ENCODE results near the gene CALD1.

CALD1 gene

GRCh38 chr7:134873253-134873652 is 93.8 kb downstream of the CALD1 start:
- Histone ChIP-seq H3K27ac (ENCODE audit: extremely low read depth, low read depth, low read length) (no peak overlapping the region), H3K4me1 (ENCODE audit: control insufficient read depth, insufficient read depth, low read length) (no peaks in the 10 kb centered on the region), H3K4me3 (ENCODE audit: low read depth, low read length) (no peak overlapping the region), H3K9me3 (ENCODE audit: control insufficient read depth, insufficient read depth, low read depth, low read length) (no peaks in the 10 kb centered on the region), H3K36me3 (ENCODE audit: control insufficient read depth in 2 of 2, insufficient read depth in 1 of 2, low read length in 2 of 2) (no peaks in the 10 kb centered on the region)
- TF ChIP-seq KLF16 (tag by site-specific recombination; IDR thresholded peaks at IDR 0.05) (no peak), ZNF248 (tag by site-specific recombination; IDR thresholded peaks at IDR 0.05) (no peak), GLI2 (tag by site-specific recombination; IDR thresholded peaks at IDR 0.05; ENCODE audit: borderline replicate concordance, low read depth) (no peak), ZNF654 (tag by site-specific recombination; IDR thresholded peaks at IDR 0.05; ENCODE audit: low read depth) (no peak), KLF8 (tag by site-specific recombination; IDR thresholded peaks at IDR 0.05) (no peak), IKZF3 (tag by site-specific recombination; IDR thresholded peaks at IDR 0.05) (no peak), ZNF837 (tag by site-specific recombination; IDR thresholded peaks at IDR 0.05) (no peak), ZNF2 (tag by site-specific recombination; IDR thresholded peaks at IDR 0.05) (no peak), ZNF510 (tag by site-specific recombination; IDR thresholded peaks at IDR 0.05; ENCODE audit: insufficient replicate concordance) (no peak), TRIM28 (IDR thresholded peaks at IDR 0.05; ENCODE audit: borderline replicate concordance, low read length) (no peak), ZNF354C (tag by site-specific recombination; IDR thresholded peaks at IDR 0.05; ENCODE audit: borderline replicate concordance, low read depth) (no peak), ZBTB17 (tag by site-specific recombination; IDR thresholded peaks at IDR 0.05) (no peak), KLF1 (tag by site-specific recombination; IDR thresholded peaks at IDR 0.05) (no peak), ZNF404 (tag by site-specific recombination; IDR thresholded peaks at IDR 0.05) (no peak), MYNN (tag by site-specific recombination; IDR thresholded peaks at IDR 0.05; ENCODE audit: borderline replicate concordance) (no peak)
- TF ChIP-seq, protein P1, sequence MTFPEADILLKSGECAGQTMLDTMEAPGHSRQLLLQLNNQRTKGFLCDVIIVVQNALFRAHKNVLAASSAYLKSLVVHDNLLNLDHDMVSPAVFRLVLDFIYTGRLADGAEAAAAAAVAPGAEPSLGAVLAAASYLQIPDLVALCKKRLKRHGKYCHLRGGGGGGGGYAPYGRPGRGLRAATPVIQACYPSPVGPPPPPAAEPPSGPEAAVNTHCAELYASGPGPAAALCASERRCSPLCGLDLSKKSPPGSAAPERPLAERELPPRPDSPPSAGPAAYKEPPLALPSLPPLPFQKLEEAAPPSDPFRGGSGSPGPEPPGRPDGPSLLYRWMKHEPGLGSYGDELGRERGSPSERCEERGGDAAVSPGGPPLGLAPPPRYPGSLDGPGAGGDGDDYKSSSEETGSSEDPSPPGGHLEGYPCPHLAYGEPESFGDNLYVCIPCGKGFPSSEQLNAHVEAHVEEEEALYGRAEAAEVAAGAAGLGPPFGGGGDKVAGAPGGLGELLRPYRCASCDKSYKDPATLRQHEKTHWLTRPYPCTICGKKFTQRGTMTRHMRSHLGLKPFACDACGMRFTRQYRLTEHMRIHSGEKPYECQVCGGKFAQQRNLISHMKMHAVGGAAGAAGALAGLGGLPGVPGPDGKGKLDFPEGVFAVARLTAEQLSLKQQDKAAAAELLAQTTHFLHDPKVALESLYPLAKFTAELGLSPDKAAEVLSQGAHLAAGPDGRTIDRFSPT (tag by site-specific recombination; IDR thresholded peaks at IDR 0.05) = no peak
- ChIA-PET CTCF (interaction anchor here (0.5 to 0.7 kb wide), 2 partner anchors 10 to 97 kb away, joined by 3 to 5 read pairs; no protein-coding TSS in a partner anchor), POLR2A (no interaction called here)

DNA sequence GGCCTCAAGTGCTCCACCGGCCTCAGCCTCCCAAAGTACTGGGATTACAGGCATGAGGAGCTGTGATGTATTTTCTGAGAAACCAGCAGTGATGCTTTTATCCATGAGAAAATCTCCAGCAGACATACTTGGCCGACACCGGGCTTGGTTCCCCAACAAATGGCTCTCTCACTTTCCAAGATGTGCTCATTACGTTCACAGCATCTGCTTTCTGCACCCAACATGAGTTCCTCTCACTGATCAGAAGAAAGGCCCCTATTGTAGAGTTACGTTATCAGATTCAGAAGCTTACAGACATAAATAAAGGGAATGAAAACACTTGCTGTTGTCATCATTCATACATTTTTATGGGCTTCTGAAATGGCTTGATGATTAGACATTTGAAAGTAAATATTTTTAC is 95.0 kb downstream of the CALD1 start:
- no peaks in the 10 kb centered on the region for H3K9me3 ChIP-seq (ENCODE audit: control insufficient read depth, insufficient read depth, low read depth, low read length)
- ChIA-PET CTCF (no interaction called here), POLR2A (no interaction called here)
- no peak overlapping the region for H3K27ac ChIP-seq (ENCODE audit: extremely low read depth, low read depth, low read length)
- no peaks in the 10 kb centered on the region for H3K36me3 ChIP-seq (ENCODE audit: control insufficient read depth in 2 of 2, insufficient read depth in 1 of 2, low read length in 2 of 2)
- H3K4me3 ChIP-seq (ENCODE audit: low read depth, low read length) = no peak overlapping the region
- no peaks in the 10 kb centered on the region for H3K4me1 ChIP-seq (ENCODE audit: control insufficient read depth, insufficient read depth, low read length)
- TF ChIP-seq ZNF174 (tag by site-specific recombination; IDR thresholded peaks at IDR 0.05) (no peak), RBAK (tag by site-specific recombination; IDR thresholded peaks at IDR 0.05) (no peak), ZNF623 (tag by site-specific recombination; IDR thresholded peaks at IDR 0.05) (no peak), ZBTB21 (tag by site-specific recombination; IDR thresholded peaks at IDR 0.05) (no peak), HOXD13 (CRISPR knock-in tag; IDR thresholded peaks at IDR 0.05; ENCODE audit: borderline replicate concordance) (no peak), ZNF202 (tag by site-specific recombination; IDR thresholded peaks at IDR 0.05; ENCODE audit: borderline replicate concordance) (no peak), KLF8 (tag by site-specific recombination; IDR thresholded peaks at IDR 0.05) (no peak), CTCF (tag by site-specific recombination; IDR thresholded peaks at IDR 0.05) (no peak), ZNF394 (tag by site-specific recombination; IDR thresholded peaks at IDR 0.05; ENCODE audit: borderline replicate concordance) (no peak), EGR2 (tag by site-specific recombination; IDR thresholded peaks at IDR 0.05; ENCODE audit: low read depth) (no peak), ZBTB6 (tag by site-specific recombination; IDR thresholded peaks at IDR 0.05) (no peak), ZFP37 (tag by site-specific recombination; IDR thresholded peaks at IDR 0.05) (no peak), ZFP41 (tag by site-specific recombination; IDR thresholded peaks at IDR 0.05; ENCODE audit: borderline replicate concordance) (no peak), ZBTB26 (tag by site-specific recombination; optimal IDR thresholded peaks at IDR 0.05) (no peak)

All from HEK293 (cell line).